ENCODE results near the gene CPNE8.
A peak's percentile ranks its signal among the peaks of the same experiment; 100 is the strongest.

The CPNE8 gene

GRCh38 chr12:38919191-38919590, 13.8 kb upstream of the CPNE8 start:
- H3K9me3 ChIP-seq (ENCODE audit: control insufficient read depth, insufficient read depth, low read depth, low read length): no peaks in the 10 kb centered on the region

GRCh38 chr12:38915429-38916182, 10.2 kb upstream of the CPNE8 start:
- Histone ChIP-seq H3K27ac (ENCODE audit: low read depth, low read length) (no peak overlapping the region), H3K9ac (ENCODE audit: low read length) (no peak overlapping the region), H3K27me3 (ENCODE audit: control insufficient read depth, insufficient read depth, low read length) (no peaks in the 10 kb centered on the region), H3K4me3 (ENCODE audit: low read depth, low read length) (no peak overlapping the region), H3K36me3 (ENCODE audit: control insufficient read depth, insufficient read depth, low read length) (no peaks in the 10 kb centered on the region), H3K9me3 (ENCODE audit: control insufficient read depth, insufficient read depth, low read depth, low read length) (no peaks in the 10 kb centered on the region), H3K4me1 (ENCODE audit: control insufficient read depth, insufficient read depth, low read length) (no peaks in the 10 kb centered on the region)

More at GRCh38 chr12:38919191-38919590, 13.8 kb upstream of the CPNE8 start:
- Histone ChIP-seq H3K9ac (ENCODE audit: low read length) (no peak overlapping the region), H3K27ac (ENCODE audit: low read depth, low read length) (no peak overlapping the region), H3K27me3 (ENCODE audit: control insufficient read depth, insufficient read depth, low read length) (no peaks in the 10 kb centered on the region), H3K4me1 (ENCODE audit: control insufficient read depth, insufficient read depth, low read length) (no peaks in the 10 kb centered on the region), H3K4me3 (ENCODE audit: low read depth, low read length) (no peak overlapping the region), H3K36me3 (ENCODE audit: control insufficient read depth, insufficient read depth, low read length) (no peaks in the 10 kb centered on the region)

- no peaks in the 10 kb centered on the region for H3K27me3 ChIP-seq (ENCODE audit: control insufficient read depth, insufficient read depth, low read length)
- no peak overlapping the region for H3K9ac ChIP-seq (ENCODE audit: low read length)
- H3K36me3 ChIP-seq (ENCODE audit: control insufficient read depth, insufficient read depth, low read length): no peaks in the 10 kb centered on the region
- H3K4me3 ChIP-seq (ENCODE audit: low read depth, low read length): no peak overlapping the region
- no peaks in the 10 kb centered on the region for H3K4me1 ChIP-seq (ENCODE audit: control insufficient read depth, insufficient read depth, low read length)
- no peak overlapping the region for H3K27ac ChIP-seq (ENCODE audit: low read depth, low read length)
- H3K9me3 ChIP-seq (ENCODE audit: control insufficient read depth, insufficient read depth, low read depth, low read length): no peaks in the 10 kb centered on the region
Observed at GRCh38 chr12:38912116-38912515, 6.7 kb upstream of the CPNE8 start.

- Histone ChIP-seq H3K4me1 (ENCODE audit: control insufficient read depth, insufficient read depth, low read length) (no peaks in the 10 kb centered on the region), H3K4me3 (ENCODE audit: low read depth, low read length) (no peak overlapping the region), H3K9me3 (ENCODE audit: control insufficient read depth, insufficient read depth, low read depth, low read length) (no peaks in the 10 kb centered on the region), H3K27me3 (ENCODE audit: control insufficient read depth, insufficient read depth, low read length) (no peaks in the 10 kb centered on the region), H3K36me3 (ENCODE audit: control insufficient read depth, insufficient read depth, low read length) (no peaks in the 10 kb centered on the region), H3K9ac (ENCODE audit: low read length) (no peak overlapping the region), H3K27ac (ENCODE audit: low read depth, low read length) (no peak overlapping the region)
Observed at GRCh38 chr12:38911611-38912010, 6.2 kb upstream of the CPNE8 start.

GRCh38 chr12:38907201-38907923, 2.0 kb upstream of the CPNE8 start:
- Histone ChIP-seq H3K36me3 (ENCODE audit: control insufficient read depth, insufficient read depth, low read length) (no peaks in the 10 kb centered on the region), H3K4me3 (ENCODE audit: low read depth, low read length) (peak overlapping the region; percentile 94), H3K9ac (ENCODE audit: low read length) (no peak overlapping the region), H3K4me1 (ENCODE audit: control insufficient read depth, insufficient read depth, low read length) (peaks cover 3% of the 10 kb centered on the region; the same call in 1 of the 2 replicates), H3K9me3 (ENCODE audit: control insufficient read depth, insufficient read depth, low read depth, low read length) (no peaks in the 10 kb centered on the region), H3K27ac (ENCODE audit: low read depth, low read length) (no peak overlapping the region), H3K27me3 (ENCODE audit: control insufficient read depth, insufficient read depth, low read length) (peaks cover 6% of the 10 kb centered on the region; the same call in 1 of the 2 replicates)

DNA sequence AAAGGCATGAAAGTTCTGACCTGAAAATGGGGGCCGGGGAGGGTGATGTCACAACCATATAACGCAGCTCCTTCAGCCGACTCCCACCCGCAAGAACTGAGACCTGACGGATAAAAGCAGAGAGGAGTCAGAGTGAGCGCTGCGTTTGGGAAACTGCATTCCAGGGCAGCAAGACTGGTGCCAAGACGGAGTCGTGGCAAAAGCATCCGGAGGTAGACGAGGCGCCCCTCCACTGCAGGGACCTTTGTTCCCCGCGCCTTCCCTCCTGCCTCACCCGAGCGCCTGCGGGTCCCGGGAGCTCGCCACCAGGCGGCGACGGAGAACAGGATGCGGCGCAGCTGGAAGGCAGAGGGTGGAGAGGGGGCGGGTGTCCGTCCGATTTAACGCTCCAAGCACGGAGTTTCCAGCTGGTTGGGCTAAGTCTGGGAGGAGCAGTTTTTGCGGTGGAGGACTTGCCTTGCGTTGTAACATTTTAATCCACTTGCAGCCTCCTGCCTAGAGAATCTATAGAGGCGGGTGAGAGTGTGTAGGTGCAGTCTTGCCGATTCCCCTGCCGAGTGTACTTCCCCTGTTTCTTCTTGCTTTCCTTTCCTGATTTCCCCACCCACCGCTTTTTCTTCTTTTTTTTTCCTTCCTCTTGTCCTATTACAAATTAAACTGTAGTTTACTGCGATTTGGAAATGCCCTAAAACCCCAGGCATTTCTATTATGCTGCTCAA, 1.2 kb upstream of the CPNE8 start:
- Histone ChIP-seq H3K27me3 (ENCODE audit: control insufficient read depth, insufficient read depth, low read length) (peaks cover 6% of the 10 kb centered on the region; the same call in 1 of the 2 replicates), H3K9me3 (ENCODE audit: control insufficient read depth, insufficient read depth, low read depth, low read length) (no peaks in the 10 kb centered on the region), H3K36me3 (ENCODE audit: control insufficient read depth, insufficient read depth, low read length) (no peaks in the 10 kb centered on the region), H3K9ac (ENCODE audit: low read length) (peak overlapping the region; percentile 84), H3K4me1 (ENCODE audit: control insufficient read depth, insufficient read depth, low read length) (peaks cover 3% of the 10 kb centered on the region; the same call in 1 of the 2 replicates), H3K27ac (ENCODE audit: low read depth, low read length) (no peak overlapping the region), H3K4me3 (ENCODE audit: low read depth, low read length) (peak overlapping the region; percentile 94)

DNA sequence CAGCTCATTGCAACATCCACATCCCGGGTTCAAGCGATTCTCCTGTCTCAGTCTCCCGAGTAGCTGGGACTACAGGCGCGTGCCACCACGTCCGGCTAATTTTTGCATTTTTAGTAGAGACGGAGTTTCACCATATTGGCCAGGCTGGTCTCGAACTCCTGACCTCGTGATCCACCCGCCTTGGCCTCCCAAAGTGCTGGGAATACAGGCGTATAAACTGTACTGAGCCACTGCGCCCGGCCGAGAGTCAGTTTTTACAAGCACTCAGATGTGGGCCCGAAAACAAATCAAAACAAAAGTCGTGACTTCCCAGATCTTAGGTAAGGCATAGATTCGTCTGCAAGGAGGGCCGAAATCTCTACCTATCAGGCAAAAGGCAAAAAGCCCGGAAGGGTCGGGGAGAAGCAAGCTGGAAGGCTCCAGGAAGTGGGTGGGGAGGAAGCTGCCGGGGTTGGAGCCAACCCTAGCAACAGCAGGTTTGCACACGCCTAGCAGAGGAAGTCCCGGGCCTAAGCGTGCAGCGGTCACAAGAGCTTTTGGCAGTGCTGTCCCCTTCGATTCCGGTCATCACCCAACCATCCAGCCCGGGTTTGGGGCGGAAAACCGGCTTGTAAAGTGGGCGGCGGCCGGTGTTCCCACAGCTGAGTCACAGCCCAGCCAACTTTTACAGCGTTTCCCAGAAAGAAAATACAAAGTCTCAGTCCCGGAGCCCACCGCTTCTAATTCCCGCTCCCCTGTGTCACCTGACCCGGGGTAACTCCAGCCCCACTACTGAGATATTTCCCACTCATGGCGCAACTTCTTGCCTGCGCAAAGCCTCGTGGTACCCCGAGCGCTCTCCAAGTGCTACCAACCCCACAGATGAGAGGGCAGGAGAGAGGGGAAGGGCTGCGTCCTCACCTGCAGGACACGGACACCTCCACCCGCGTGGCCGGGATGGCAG, 583 bp downstream of the CPNE8 start:
- Histone ChIP-seq H3K27ac (ENCODE audit: low read depth, low read length) (no peak overlapping the region; the same call in 1 of the 2 replicates), H3K9ac (ENCODE audit: low read length) (peak overlapping the region; percentile 84), H3K9me3 (ENCODE audit: control insufficient read depth, insufficient read depth, low read depth, low read length) (no peaks in the 10 kb centered on the region), H3K4me1 (ENCODE audit: control insufficient read depth, insufficient read depth, low read length) (peaks cover 3% of the 10 kb centered on the region; the same call in 1 of the 2 replicates), H3K4me3 (ENCODE audit: low read depth, low read length) (peak overlapping the region; percentile 94), H3K27me3 (ENCODE audit: control insufficient read depth, insufficient read depth, low read length) (peaks cover 6% of the 10 kb centered on the region; the same call in 1 of the 2 replicates), H3K36me3 (ENCODE audit: control insufficient read depth, insufficient read depth, low read length) (no peaks in the 10 kb centered on the region)

GRCh38 chr12:38903596-38903995, 1.8 kb downstream of the CPNE8 start:
- Histone ChIP-seq H3K27ac (ENCODE audit: low read depth, low read length) (no peak overlapping the region), H3K36me3 (ENCODE audit: control insufficient read depth, insufficient read depth, low read length) (no peaks in the 10 kb centered on the region), H3K9ac (ENCODE audit: low read length) (no peak overlapping the region), H3K27me3 (ENCODE audit: control insufficient read depth, insufficient read depth, low read length) (peaks cover 6% of the 10 kb centered on the region; the same call in 1 of the 2 replicates), H3K9me3 (ENCODE audit: control insufficient read depth, insufficient read depth, low read depth, low read length) (no peaks in the 10 kb centered on the region), H3K4me1 (ENCODE audit: control insufficient read depth, insufficient read depth, low read length) (peaks cover 8% of the 10 kb centered on the region), H3K4me3 (ENCODE audit: low read depth, low read length) (no peak overlapping the region; the same call in 1 of the 2 replicates)

GRCh38 chr12:38898001-38898684, 7.2 kb downstream of the CPNE8 start:
- Histone ChIP-seq H3K36me3 (ENCODE audit: control insufficient read depth, insufficient read depth, low read length) (no peaks in the 10 kb centered on the region), H3K4me3 (ENCODE audit: low read depth, low read length) (peak overlapping the region; percentile 29; the same call in 1 of the 2 replicates), H3K27me3 (ENCODE audit: control insufficient read depth, insufficient read depth, low read length) (no peaks in the 10 kb centered on the region), H3K9me3 (ENCODE audit: control insufficient read depth, insufficient read depth, low read depth, low read length) (no peaks in the 10 kb centered on the region), H3K4me1 (ENCODE audit: control insufficient read depth, insufficient read depth, low read length) (peaks cover 26% of the 10 kb centered on the region), H3K9ac (ENCODE audit: low read length) (no peak overlapping the region), H3K27ac (ENCODE audit: low read depth, low read length) (peak overlapping the region; percentile 67)

DNA sequence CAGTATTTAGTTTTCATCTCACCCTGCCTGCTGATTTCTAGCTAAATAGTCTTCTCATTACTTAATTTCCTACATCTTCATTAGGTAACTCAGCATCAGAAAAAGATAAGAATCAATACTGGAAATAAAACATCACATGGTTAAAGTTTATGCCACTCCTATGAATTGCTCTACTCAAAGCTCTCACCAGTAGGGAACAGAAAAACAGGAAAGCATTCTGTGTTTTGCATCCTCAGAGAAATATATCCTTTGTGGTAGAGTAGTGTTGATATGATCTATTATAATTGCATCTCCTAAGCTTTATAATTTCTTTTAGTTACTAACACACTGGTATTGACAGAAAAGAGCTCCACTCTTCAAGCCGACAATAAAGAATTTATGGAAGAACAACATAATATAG, 9.9 kb downstream of the CPNE8 start:
- Histone ChIP-seq H3K27ac (ENCODE audit: low read depth, low read length) (no peak overlapping the region), H3K9me3 (ENCODE audit: control insufficient read depth, insufficient read depth, low read depth, low read length) (peaks cover 8% of the 10 kb centered on the region), H3K4me3 (ENCODE audit: low read depth, low read length) (no peak overlapping the region), H3K27me3 (ENCODE audit: control insufficient read depth, insufficient read depth, low read length) (no peaks in the 10 kb centered on the region), H3K9ac (ENCODE audit: low read length) (no peak overlapping the region), H3K4me1 (ENCODE audit: control insufficient read depth, insufficient read depth, low read length) (peaks cover 26% of the 10 kb centered on the region), H3K36me3 (ENCODE audit: control insufficient read depth, insufficient read depth, low read length) (no peaks in the 10 kb centered on the region)

All from HUES6 (cell line).